Erythroblast (primary cell): Measurements from ENCODE around the gene CDK5RAP2.

ENCODE experiments used
- GATA1 ChIP-seq: IDR thresholded peaks from 2 replicates; pipeline ENCODE4 v1.6.1; 2011; ENCODE audit warnings: low read depth, mild to moderate bottlenecking, control low read depth, low read length, moderate library complexity
- POLR2A ChIP-seq: IDR thresholded peaks from 2 replicates; pipeline ENCODE4 v1.6.1; 2011; ENCODE audit warnings: mild to moderate bottlenecking, low read length

- no peak for TF ChIP-seq POLR2A
- TF ChIP-seq GATA1, result no peak
Observed at GRCh38 chr9:120436446-120436845, 143.5 kb downstream of the CDK5RAP2 start.
